Non-pigmented ciliary epithelial cell (primary cell): ENCODE data around the gene BEGAIN.
"Not testable (repeated sequence)": the region's sequence is repeated elsewhere in the genome, so short reads cannot be mapped to it uniquely, and the experiment has no call there.

Experiments used
- DNase-seq: peaks from one replicate; pipeline ENCODE4 v3.0.0-alpha.2; 2010; ENCODE audit warnings: low read depth

BEGAIN gene

GRCh38 chr14:100523131-100523842, 63.9 kb downstream of the BEGAIN start:
- DNase-seq, result no peak

DNA sequence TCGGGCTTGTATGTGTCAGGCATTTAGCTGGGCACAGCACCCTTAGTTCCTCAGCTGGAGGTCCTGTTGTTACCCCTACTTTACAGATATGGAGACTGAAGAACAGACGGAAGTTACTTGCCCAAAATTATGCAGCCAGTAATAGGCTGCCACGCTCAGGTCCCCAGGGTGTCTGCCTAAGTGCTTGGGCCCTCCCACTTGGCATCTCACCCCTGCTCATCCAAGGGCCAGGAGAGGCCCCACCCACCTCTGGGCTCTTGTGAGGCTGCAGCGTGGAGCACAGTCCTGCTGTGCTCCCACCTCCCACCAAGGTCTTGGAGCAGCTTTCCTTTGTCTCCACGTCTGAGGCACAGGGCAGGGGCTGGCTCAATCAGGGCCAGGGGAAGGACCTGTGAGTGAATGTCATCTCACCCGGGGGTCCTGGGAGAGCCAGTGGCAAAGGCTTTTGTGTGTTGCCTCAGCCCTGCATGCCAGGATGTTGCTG, 64.6 kb downstream of the BEGAIN start:
- DNase-seq, result no peak

- not testable (repeated sequence) for DNase-seq
These were observed 81.2 kb downstream of the BEGAIN start for GRCh38 chr14:100506053-100506452.

- DNase-seq, result no peak
These were observed 82.7 kb downstream of the BEGAIN start for GRCh38 chr14:100504372-100505078.

DNA sequence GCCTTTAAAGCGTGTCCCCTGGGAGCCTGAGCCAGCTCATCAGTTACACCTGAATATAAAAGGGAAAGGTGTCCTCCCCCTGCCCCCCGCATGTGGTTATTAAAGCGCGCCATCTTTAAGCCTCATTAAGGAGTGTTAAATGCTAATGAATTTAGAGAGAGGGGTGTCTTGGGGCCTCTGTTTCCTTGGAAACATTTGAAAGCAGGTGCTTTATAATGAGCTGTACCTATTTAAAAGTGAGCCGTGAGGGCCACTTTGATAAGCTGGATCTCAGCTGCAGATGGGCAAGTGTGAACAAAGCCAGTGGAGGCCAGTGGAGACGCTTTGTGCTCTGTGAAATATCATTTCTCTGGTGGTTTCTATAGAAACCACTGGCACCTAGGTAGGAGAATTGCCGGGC, 84.0 kb downstream of the BEGAIN start:
- DNase-seq, result no peak

DNA sequence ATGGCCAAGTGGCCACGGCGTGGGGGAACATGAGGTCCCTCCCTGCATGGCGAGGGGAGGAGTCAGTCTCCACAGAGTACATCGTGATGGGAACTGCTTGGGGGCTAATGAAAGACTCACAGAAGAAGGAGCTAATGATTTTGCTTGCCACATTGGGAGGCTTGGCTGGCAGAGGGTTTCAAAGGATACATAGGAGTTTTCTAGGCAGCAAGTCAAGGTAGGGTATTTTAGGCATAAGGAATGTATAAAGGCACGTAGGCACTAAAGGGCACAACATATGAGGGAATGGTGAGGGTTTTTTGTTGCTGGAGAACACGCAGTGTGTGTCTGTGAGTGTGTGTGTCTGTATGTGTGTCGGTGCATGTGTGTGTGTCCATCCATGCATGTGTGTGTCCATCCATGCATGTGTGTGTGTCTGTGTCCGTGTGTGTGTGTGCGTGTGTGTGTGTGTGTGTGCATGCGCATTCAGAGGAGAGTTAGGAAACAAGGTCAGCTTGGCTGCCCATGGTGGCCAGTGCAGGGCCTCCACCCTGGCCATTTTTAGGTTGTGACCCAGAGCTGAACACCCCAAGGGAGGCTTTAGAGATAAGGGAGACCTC, 84.5 kb downstream of the BEGAIN start:
- DNase-seq, result no peak

DNA sequence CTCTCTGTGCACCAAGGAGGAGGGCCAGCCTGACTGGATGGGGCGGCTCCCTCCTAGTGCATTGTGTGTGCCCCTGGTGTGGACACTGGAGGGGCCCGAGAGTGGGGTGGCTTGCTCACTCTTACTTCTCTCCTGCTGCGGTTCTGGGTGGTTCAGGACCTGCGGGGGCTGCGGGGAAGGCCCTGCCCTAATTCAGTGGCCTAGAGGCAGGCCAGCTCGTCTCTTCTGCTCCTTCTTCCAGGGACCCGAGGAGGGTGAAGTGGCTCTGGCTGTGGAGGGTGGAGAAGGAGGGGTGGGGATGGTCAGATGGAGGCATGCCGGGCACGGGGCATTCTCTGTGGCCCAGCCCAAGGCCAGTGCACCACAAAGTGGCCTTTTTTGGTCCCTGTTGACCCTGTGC, 87.1 kb downstream of the BEGAIN start:
- DNase-seq, result no peak

GRCh38 chr14:100498068-100498467, 89.1 kb downstream of the BEGAIN start:
- DNase-seq, result no peak

DNA sequence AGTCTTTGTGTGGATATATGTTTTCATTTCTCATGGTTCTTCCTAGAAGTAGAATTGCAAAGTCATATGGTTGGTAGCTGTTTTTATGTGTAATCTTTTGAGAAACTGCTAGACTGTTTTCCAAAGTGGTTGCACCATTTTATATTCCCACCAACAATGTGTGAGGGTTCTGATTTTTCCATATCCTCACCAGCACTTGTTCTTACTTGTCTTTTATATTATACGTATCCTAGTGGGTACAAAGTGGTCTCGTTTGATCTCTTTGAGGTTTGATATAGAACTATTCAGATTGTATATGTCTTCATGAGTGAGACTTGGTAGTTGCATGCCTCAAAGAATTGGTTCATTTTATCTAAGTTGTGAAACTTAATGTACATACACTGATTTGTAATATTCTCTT, 91.3 kb downstream of the BEGAIN start:
- DNase-seq, result no peak

- no peak for DNase-seq
These were observed 92.6 kb downstream of the BEGAIN start for GRCh38 chr14:100494645-100495044.

GRCh38 chr14:100490252-100490651, 97.0 kb downstream of the BEGAIN start:
- DNase-seq, result no peak

GRCh38 chr14:100488057-100488456, 99.2 kb downstream of the BEGAIN start:
- DNase-seq, result no peak

- no peak for DNase-seq
These were observed 99.9 kb downstream of the BEGAIN start for GRCh38 chr14:100487304-100487703.
